GM23338 (cell line): ENCODE measurements around the gene PKP3. TPM values are rescaled to one million over a fixed set of nuclear protein-coding genes. Genes with fewer than 3 reads are reported as not detected.

ENCODE experiments used
- ATAC-seq: fragments of 200-7000 bp; cut with Tn5 transposase; 3 replicates; pipeline ENCODE4 v1.9.1; 2020
- DNase-seq: peaks from one replicate; pipeline ENCODE4 v3.0.0-alpha.2; 2015; ENCODE audit warnings: low spot score
- H2AFZ ChIP-seq: fragments of 200-600 bp; sonication (generic); 2 replicates; pipeline ENCODE4 v1.8.0; 2016; ENCODE audit warnings: antibody characterized with exemption, mild to moderate bottlenecking, moderate library complexity
- H3F3A ChIP-seq: fragments of 200-600 bp; sonication (generic); replicated peaks from 2 replicates; pipeline ENCODE4 v1.8.0; 2017; ENCODE audit warnings: antibody characterized with exemption, mixed run types, low read depth
- H3K27ac ChIP-seq: fragments of 200-600 bp; sonication (generic); 2 replicates; pipeline ENCODE4 v1.6.1; 2016; ENCODE audit warnings: low read depth
- H3K27me3 ChIP-seq: fragments of 200-600 bp; sonication (generic); 2 replicates; pipeline ENCODE4 v1.8.0; 2016; ENCODE audit warnings: mild to moderate bottlenecking, mixed run types, moderate library complexity; ENCODE audit not compliant: insufficient read depth
- H3K36me3 ChIP-seq: fragments of 200-600 bp; sonication (generic); 2 replicates; pipeline ENCODE4 v1.8.0; 2016; ENCODE audit warnings: mild to moderate bottlenecking; ENCODE audit not compliant: insufficient read depth
- H3K4me1 ChIP-seq: fragments of 200-600 bp; sonication (generic); 2 replicates; pipeline ENCODE4 v1.8.0; 2016; ENCODE audit warnings: mild to moderate bottlenecking, moderate library complexity; ENCODE audit not compliant: insufficient read depth
- H3K4me2 ChIP-seq: fragments of 200-600 bp; sonication (generic); 2 replicates; pipeline ENCODE4 v1.7.1; 2017; ENCODE audit warnings: mixed run types
- H3K4me3 ChIP-seq: fragments of 200-600 bp; sonication (generic); 2 replicates; pipeline ENCODE4 v1.6.1; 2016; ENCODE audit warnings: mixed run types
- H3K79me2 ChIP-seq: fragments of 200-600 bp; sonication (generic); replicated peaks from 2 replicates; pipeline ENCODE4 v1.8.0; 2017; ENCODE audit warnings: mild to moderate bottlenecking; ENCODE audit not compliant: insufficient read depth
- H3K9me2 ChIP-seq: fragments of 200-600 bp; sonication (generic); 2 replicates; pipeline ENCODE4 v1.8.0; 2017; ENCODE audit not compliant: insufficient read depth
- H4K20me1 ChIP-seq: fragments of 200-600 bp; sonication (generic); replicated peaks from 2 replicates; pipeline ENCODE4 v1.8.0; 2017; ENCODE audit warnings: mild to moderate bottlenecking; ENCODE audit not compliant: insufficient read depth
- H3K27ac Mint-ChIP-seq: 2 replicates; pipeline ENCODE4 v1.8.0; 2020; ENCODE audit warnings: inconsistent platforms, mild to moderate bottlenecking, moderate library complexity, mixed read lengths
- H3K27me3 Mint-ChIP-seq: 3 replicates; pipeline ENCODE4 v1.8.0; 2022; ENCODE audit warnings: low read depth, mild to moderate bottlenecking, moderate library complexity, mixed read lengths, inconsistent platforms; ENCODE audit not compliant: insufficient read depth, poor library complexity
- H3K36me3 Mint-ChIP-seq: 3 replicates; pipeline ENCODE4 v1.8.0; 2021; ENCODE audit warnings: low read depth, mild to moderate bottlenecking, inconsistent platforms, moderate library complexity, mixed read lengths
- H3K4me1 Mint-ChIP-seq: 3 replicates; pipeline ENCODE4 v1.8.0; 2020; ENCODE audit warnings: mild to moderate bottlenecking, inconsistent platforms, mixed read lengths
- H3K4me3 Mint-ChIP-seq: 3 replicates; pipeline ENCODE4 v1.8.0; 2021; ENCODE audit warnings: moderate library complexity, mild to moderate bottlenecking, inconsistent platforms, mixed read lengths
- H3K9me3 Mint-ChIP-seq: 3 replicates; pipeline ENCODE4 v1.8.0; 2020; ENCODE audit warnings: moderate library complexity, mild to moderate bottlenecking, inconsistent platforms, mixed read lengths
- CREB1 ChIP-seq: fragments of 250-450 bp; sonication (Bioruptor Pico); IDR thresholded peaks from 2 replicates; pipeline ENCODE4 v1.5.0; 2020; ENCODE audit warnings: low read depth, mild to moderate bottlenecking, moderate library complexity
- CTCF ChIP-seq, 2 experiments: fragments of 200-600 bp in 1 of 2; sonication (generic) in 1 of 2; conservative IDR thresholded peaks; 2 replicates each; pipeline versions ENCODE4 v1.5.1 to v1.6.1; 2016 to 2017; ENCODE audit warnings: antibody characterized with exemption in 2 of 2, low read depth in 2 of 2, mild to moderate bottlenecking in 2 of 2, moderate library complexity in 1 of 2
- EZH2 ChIP-seq: fragments of 200-600 bp; sonication (generic); IDR thresholded peaks from one replicate; pipeline ENCODE4 v1.8.0; 2017; ENCODE audit warnings: antibody characterized with exemption, mild to moderate bottlenecking, low read depth; ENCODE audit not compliant: unreplicated experiment
- EZH2phosphoT487 ChIP-seq: fragments of 200-600 bp; sonication (generic); IDR thresholded peaks from one replicate; pipeline ENCODE4 v1.8.1; 2018; ENCODE audit warnings: antibody characterized with exemption; ENCODE audit not compliant: unreplicated experiment
- JUNB ChIP-seq: IDR thresholded peaks from one replicate; pipeline ENCODE4 v1.6.1; 2016; ENCODE audit warnings: antibody characterized with exemption; ENCODE audit not compliant: unreplicated experiment
- NANOG ChIP-seq: IDR thresholded peaks from 2 replicates; pipeline ENCODE4 v1.6.1; 2016; ENCODE audit warnings: antibody characterized with exemption, borderline replicate concordance
- POLR2AphosphoS5 ChIP-seq: IDR thresholded peaks from 2 replicates; pipeline ENCODE4 v1.6.1; 2016; ENCODE audit warnings: antibody characterized with exemption, low read depth
- REST ChIP-seq: IDR thresholded peaks from one replicate; pipeline ENCODE4 v1.6.1; 2018; ENCODE audit warnings: antibody characterized with exemption; ENCODE audit not compliant: unreplicated experiment
- STAT1 ChIP-seq: IDR thresholded peaks from one replicate; pipeline ENCODE4 v1.6.1; 2016; ENCODE audit warnings: antibody characterized with exemption; ENCODE audit not compliant: unreplicated experiment
- ZNF114 ChIP-seq: fragments of 250-450 bp; sonication (Bioruptor Pico); IDR thresholded peaks from 2 replicates; pipeline ENCODE4 v1.5.0; 2020; ENCODE audit warnings: mild to moderate bottlenecking, moderate library complexity
- ZNF331 ChIP-seq: fragments of 250-450 bp; sonication (Bioruptor Pico); IDR thresholded peaks from 2 replicates; pipeline ENCODE4 v1.5.0; 2020; ENCODE audit warnings: low read depth, mild to moderate bottlenecking, moderate library complexity
- polyA plus RNA-seq: library from polyadenylated mRNA; unstranded; fragments of >200 nt; fragmentation: Nextera tagmentation; extraction: Ambion mirVana; gene quantifications from 2 replicates; pipeline ENCODE4 v1.2.1, GENCODE V29; 2016
- total RNA-seq: library from RNA; depleted of rRNA; stranded (reverse); fragments of >200 nt; shearing (Covaris generic); gene quantifications from 2 replicates; pipeline ENCODE4 v1.2.3, GENCODE V29; 2014
- TF ChIP-seq, protein P1 (sequence below): fragments of 250-450 bp; sonication (Bioruptor Pico); IDR thresholded peaks from 2 replicates; pipeline ENCODE4 v1.5.0; 2020; ENCODE audit warnings: mild to moderate bottlenecking, moderate library complexity
- TF ChIP-seq, protein P2 (sequence below): IDR thresholded peaks from 2 replicates; pipeline ENCODE4 v1.6.1; 2016; ENCODE audit warnings: antibody characterized with exemption

PKP3 gene
- total and polyA plus RNA-seq, 2 experiments from 2014 or later = 7.2 to 23.0 TPM

DNA sequence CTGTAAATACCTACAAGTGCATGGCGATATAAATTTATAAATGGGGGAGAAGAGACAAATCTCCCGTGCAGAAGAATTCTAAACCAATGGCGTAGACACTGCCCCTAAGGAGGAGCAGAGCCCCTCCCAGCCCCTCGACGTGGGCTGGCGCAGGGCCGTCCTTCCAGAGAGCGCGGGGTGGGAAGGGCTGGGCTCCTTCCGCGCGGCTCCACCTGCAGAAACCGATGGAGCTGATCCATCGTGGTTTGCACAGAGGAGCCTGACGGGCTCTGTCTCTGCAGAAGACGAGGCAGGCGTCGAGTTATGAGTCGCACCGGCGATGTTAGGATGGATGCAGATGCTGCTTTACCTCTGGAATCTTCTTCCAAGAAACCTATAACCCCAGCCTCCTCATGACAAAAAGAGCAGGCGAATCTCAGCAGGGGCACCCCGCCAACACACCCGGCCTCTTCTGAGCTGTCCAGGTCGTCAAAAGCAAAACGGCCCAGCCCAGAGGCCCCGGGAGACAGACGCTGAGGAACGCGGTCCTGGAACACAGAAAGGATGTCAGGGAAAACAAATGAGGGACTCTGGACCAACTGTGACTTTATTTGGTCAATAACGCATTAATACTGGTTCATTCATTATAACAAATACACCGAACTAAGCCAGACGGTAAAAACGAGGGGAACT lies 35.7 kb upstream of the PKP3 start:
- peaks cover 39% of the 10 kb centered on the region for H3K9me3 Mint-ChIP-seq
- Histone ChIP-seq H3K27ac (no peak overlapping the region), H3K4me1 (peaks cover 13% of the 10 kb centered on the region), H3K9me2 (no peaks in the 10 kb centered on the region), H3K4me2 (no peak overlapping the region), H3K4me3 (no peak overlapping the region), H3K36me3 (no peaks in the 10 kb centered on the region), H2AFZ (no peak overlapping the region), H3K27me3 (no peaks in the 10 kb centered on the region), H3F3A (peaks cover 28% of the 10 kb centered on the region), H4K20me1 (no peaks in the 10 kb centered on the region), H3K79me2 (no peaks in the 10 kb centered on the region)
- TF ChIP-seq ZNF331 = no peak
- TF ChIP-seq CREB1 (CRISPR knock-in tag) = no peak
- TF ChIP-seq JUNB = no peak
- no peak for TF ChIP-seq REST
- TF ChIP-seq STAT1 = no peak
- TF ChIP-seq, protein P1, sequence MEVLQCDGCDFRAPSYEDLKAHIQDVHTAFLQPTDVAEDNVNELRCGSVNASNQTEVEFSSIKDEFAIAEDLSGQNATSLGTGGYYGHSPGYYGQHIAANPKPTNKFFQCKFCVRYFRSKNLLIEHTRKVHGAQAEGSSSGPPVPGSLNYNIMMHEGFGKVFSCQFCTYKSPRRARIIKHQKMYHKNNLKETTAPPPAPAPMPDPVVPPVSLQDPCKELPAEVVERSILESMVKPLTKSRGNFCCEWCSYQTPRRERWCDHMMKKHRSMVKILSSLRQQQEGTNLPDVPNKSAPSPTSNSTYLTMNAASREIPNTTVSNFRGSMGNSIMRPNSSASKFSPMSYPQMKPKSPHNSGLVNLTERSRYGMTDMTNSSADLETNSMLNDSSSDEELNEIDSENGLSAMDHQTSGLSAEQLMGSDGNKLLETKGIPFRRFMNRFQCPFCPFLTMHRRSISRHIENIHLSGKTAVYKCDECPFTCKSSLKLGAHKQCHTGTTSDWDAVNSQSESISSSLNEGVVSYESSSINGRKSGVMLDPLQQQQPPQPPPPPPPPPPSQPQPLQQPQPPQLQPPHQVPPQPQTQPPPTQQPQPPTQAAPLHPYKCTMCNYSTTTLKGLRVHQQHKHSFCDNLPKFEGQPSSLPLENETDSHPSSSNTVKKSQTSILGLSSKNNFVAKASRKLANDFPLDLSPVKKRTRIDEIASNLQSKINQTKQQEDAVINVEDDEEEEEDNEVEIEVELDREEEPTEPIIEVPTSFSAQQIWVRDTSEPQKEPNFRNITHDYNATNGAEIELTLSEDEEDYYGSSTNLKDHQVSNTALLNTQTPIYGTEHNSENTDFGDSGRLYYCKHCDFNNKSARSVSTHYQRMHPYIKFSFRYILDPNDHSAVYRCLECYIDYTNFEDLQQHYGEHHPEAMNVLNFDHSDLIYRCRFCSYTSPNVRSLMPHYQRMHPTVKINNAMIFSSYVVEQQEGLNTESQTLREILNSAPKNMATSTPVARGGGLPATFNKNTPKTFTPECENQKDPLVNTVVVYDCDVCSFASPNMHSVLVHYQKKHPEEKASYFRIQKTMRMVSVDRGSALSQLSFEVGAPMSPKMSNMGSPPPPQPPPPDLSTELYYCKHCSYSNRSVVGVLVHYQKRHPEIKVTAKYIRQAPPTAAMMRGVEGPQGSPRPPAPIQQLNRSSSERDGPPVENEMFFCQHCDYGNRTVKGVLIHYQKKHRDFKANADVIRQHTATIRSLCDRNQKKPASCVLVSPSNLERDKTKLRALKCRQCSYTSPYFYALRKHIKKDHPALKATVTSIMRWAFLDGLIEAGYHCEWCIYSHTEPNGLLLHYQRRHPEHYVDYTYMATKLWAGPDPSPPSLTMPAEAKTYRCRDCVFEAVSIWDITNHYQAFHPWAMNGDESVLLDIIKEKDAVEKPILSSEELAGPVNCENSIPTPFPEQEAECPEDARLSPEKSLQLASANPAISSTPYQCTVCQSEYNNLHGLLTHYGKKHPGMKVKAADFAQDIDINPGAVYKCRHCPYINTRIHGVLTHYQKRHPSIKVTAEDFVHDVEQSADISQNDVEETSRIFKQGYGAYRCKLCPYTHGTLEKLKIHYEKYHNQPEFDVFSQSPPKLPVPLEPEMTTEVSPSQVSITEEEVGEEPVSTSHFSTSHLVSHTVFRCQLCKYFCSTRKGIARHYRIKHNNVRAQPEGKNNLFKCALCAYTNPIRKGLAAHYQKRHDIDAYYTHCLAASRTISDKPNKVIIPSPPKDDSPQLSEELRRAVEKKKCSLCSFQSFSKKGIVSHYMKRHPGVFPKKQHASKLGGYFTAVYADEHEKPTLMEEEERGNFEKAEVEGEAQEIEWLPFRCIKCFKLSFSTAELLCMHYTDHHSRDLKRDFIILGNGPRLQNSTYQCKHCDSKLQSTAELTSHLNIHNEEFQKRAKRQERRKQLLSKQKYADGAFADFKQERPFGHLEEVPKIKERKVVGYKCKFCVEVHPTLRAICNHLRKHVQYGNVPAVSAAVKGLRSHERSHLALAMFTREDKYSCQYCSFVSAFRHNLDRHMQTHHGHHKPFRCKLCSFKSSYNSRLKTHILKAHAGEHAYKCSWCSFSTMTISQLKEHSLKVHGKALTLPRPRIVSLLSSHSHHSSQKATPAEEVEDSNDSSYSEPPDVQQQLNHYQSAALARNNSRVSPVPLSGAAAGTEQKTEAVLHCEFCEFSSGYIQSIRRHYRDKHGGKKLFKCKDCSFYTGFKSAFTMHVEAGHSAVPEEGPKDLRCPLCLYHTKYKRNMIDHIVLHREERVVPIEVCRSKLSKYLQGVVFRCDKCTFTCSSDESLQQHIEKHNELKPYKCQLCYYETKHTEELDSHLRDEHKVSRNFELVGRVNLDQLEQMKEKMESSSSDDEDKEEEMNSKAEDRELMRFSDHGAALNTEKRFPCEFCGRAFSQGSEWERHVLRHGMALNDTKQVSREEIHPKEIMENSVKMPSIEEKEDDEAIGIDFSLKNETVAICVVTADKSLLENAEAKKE (CRISPR knock-in tag) = no peak
- TF ChIP-seq CTCF (conservative IDR thresholded peaks at IDR 0.05; ENCODE audit: low read depth in 2 of 2) = no peak
- TF ChIP-seq NANOG = no peak
- TF ChIP-seq POLR2AphosphoS5 = no peak
- TF ChIP-seq, protein P2, sequence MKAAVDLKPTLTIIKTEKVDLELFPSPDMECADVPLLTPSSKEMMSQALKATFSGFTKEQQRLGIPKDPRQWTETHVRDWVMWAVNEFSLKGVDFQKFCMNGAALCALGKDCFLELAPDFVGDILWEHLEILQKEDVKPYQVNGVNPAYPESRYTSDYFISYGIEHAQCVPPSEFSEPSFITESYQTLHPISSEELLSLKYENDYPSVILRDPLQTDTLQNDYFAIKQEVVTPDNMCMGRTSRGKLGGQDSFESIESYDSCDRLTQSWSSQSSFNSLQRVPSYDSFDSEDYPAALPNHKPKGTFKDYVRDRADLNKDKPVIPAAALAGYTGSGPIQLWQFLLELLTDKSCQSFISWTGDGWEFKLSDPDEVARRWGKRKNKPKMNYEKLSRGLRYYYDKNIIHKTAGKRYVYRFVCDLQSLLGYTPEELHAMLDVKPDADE = no peak
- no peak for TF ChIP-seq ZNF114 (CRISPR knock-in tag)
- no peak for TF ChIP-seq EZH2phosphoT487
- TF ChIP-seq EZH2 = no peak
- peaks cover 23% of the 10 kb centered on the region; the same call in 2 of the 3 replicates for H3K36me3 Mint-ChIP-seq
- no peak overlapping the region for H3K4me3 Mint-ChIP-seq
- peaks cover 12% of the 10 kb centered on the region for H3K27me3 Mint-ChIP-seq
- ATAC-seq (no peak; the same call in 2 of the 3 replicates), DNase-seq (no peak)
- H3K4me1 Mint-ChIP-seq = peaks cover 12% of the 10 kb centered on the region
- H3K27ac Mint-ChIP-seq = no peak overlapping the region
